ENCODE data around the gene WBP1L.
"Not testable (repeated sequence)": the region's sequence is repeated elsewhere in the genome, so short reads cannot be mapped to it uniquely, and the experiment has no call there.

Gene WBP1L

GRCh38 chr10:102834143-102834542 is 90.4 kb downstream of the WBP1L start:
- H3K4me2 ChIP-seq (ENCODE audit: low read depth, low read length, poor library complexity, severe bottlenecking), result no peak overlapping the region
- TF ChIP-seq, protein P1, sequence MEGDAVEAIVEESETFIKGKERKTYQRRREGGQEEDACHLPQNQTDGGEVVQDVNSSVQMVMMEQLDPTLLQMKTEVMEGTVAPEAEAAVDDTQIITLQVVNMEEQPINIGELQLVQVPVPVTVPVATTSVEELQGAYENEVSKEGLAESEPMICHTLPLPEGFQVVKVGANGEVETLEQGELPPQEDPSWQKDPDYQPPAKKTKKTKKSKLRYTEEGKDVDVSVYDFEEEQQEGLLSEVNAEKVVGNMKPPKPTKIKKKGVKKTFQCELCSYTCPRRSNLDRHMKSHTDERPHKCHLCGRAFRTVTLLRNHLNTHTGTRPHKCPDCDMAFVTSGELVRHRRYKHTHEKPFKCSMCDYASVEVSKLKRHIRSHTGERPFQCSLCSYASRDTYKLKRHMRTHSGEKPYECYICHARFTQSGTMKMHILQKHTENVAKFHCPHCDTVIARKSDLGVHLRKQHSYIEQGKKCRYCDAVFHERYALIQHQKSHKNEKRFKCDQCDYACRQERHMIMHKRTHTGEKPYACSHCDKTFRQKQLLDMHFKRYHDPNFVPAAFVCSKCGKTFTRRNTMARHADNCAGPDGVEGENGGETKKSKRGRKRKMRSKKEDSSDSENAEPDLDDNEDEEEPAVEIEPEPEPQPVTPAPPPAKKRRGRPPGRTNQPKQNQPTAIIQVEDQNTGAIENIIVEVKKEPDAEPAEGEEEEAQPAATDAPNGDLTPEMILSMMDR (IDR thresholded peaks at IDR 0.05; ENCODE audit: insufficient read depth, low read length, poor library complexity, severe bottlenecking), result no peak
- no peak for TF ChIP-seq EZH2phosphoT487 (conservative IDR thresholded peaks at IDR 0.05; ENCODE audit: low read length)

GRCh38 chr10:102835007-102835482 is 91.3 kb downstream of the WBP1L start:
- Histone ChIP-seq H3K9me2 (replicated peaks; ENCODE audit: insufficient read depth, low read length) (no peaks in the 10 kb centered on the region), H3K9ac (ENCODE audit: low read length) (no peak overlapping the region), H3K9me3 (ENCODE audit: insufficient read depth, low read length) (no peaks in the 10 kb centered on the region), H3K27ac (ENCODE audit: low read depth, low read length) (no peak overlapping the region), H3K79me2 (ENCODE audit: insufficient read depth, low read length) (no peaks in the 10 kb centered on the region), H2AFZ (ENCODE audit: low read depth, low read length, severe bottlenecking) (no peak overlapping the region), H3K4me2 (ENCODE audit: low read depth, low read length, poor library complexity, severe bottlenecking) (no peak overlapping the region), H3K27me3 (ENCODE audit: low read length) (no peaks in the 10 kb centered on the region), H4K20me1 (ENCODE audit: low read depth, low read length) (no peaks in the 10 kb centered on the region), H3F3A (ENCODE audit: insufficient read depth) (no peaks in the 10 kb centered on the region), H3K36me3 (ENCODE audit: low read length) (no peaks in the 10 kb centered on the region), H3K4me3 (ENCODE audit: insufficient read depth, low read length, poor library complexity, severe bottlenecking) (no peak overlapping the region)
- TF ChIP-seq, protein P1 (IDR thresholded peaks at IDR 0.05; ENCODE audit: insufficient read depth, low read length, poor library complexity, severe bottlenecking), result peak; percentile 65
- TF ChIP-seq EZH2phosphoT487 (conservative IDR thresholded peaks at IDR 0.05; ENCODE audit: low read length), result no peak

More at GRCh38 chr10:102834143-102834542, 90.4 kb downstream of the WBP1L start:
- no peak overlapping the region for H3K27ac ChIP-seq (ENCODE audit: low read depth, low read length)
- no peaks in the 10 kb centered on the region for H3K79me2 ChIP-seq (ENCODE audit: insufficient read depth, low read length)
- no peak overlapping the region for H3K9ac ChIP-seq (ENCODE audit: low read length)
- no peaks in the 10 kb centered on the region for H3K27me3 ChIP-seq (ENCODE audit: low read length)
- no peaks in the 10 kb centered on the region for H3K36me3 ChIP-seq (ENCODE audit: low read length)
- H3F3A ChIP-seq (ENCODE audit: insufficient read depth), result no peaks in the 10 kb centered on the region
- no peaks in the 10 kb centered on the region for H4K20me1 ChIP-seq (ENCODE audit: low read depth, low read length)
- H3K9me3 ChIP-seq (ENCODE audit: insufficient read depth, low read length), result no peaks in the 10 kb centered on the region
- no peaks in the 10 kb centered on the region for H3K9me2 ChIP-seq (replicated peaks; ENCODE audit: insufficient read depth, low read length)
- H3K4me3 ChIP-seq (ENCODE audit: insufficient read depth, low read length, poor library complexity, severe bottlenecking), result no peak overlapping the region
- H2AFZ ChIP-seq (ENCODE audit: low read depth, low read length, severe bottlenecking), result no peak overlapping the region

DNA sequence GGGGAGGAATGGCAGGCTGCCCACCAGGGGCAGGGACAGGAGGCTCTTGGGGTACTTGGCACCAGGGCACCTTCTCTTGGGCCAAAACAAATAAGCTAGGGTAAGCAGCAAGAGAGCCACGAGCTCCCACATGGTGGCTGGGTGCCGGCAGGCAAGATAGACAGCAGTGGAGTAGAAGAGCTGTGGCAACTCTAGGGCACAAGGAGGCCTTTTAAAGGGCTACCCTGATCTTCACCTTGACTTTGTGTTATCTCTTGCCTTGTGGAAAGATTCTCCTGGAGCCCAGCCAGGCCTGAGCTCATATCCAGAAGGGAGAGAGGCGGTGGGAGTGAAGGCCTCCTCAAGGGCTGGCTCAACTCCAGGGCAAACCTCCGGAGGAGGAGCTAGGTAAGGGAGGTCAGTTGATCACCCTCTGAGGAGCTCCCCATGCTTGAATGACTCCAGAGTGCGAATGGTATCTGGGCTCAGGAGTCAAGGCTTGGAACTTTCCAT is 93.5 kb downstream of the WBP1L start, which contains the start of gene CYP17A1:
CYP17A1 (minus strand) TSS at position 184 of the 492 bp plus-strand sequence; CDS start at position 132, 52 bp downstream.
- Histone ChIP-seq H3K27ac (ENCODE audit: low read depth, low read length) (no peak within 1 kb of the TSS), H3K4me3 (ENCODE audit: insufficient read depth, low read length, poor library complexity, severe bottlenecking) (no peak within 1 kb of the TSS), H4K20me1 (ENCODE audit: low read depth, low read length) (no peaks in the 10 kb centered on the region), H3K4me2 (ENCODE audit: low read depth, low read length, poor library complexity, severe bottlenecking) (no peak within 1 kb of the TSS), H3K79me2 (ENCODE audit: insufficient read depth, low read length) (no peaks in the 10 kb centered on the region), H3K9ac (ENCODE audit: low read length) (no peak within 1 kb of the TSS), H3K9me3 (ENCODE audit: insufficient read depth, low read length) (no peaks in the 10 kb centered on the region), H3K36me3 (ENCODE audit: low read length) (no peaks in the 10 kb centered on the region), H3K9me2 (replicated peaks; ENCODE audit: insufficient read depth, low read length) (no peaks in the 10 kb centered on the region), H2AFZ (ENCODE audit: low read depth, low read length, severe bottlenecking) (no peak within 1 kb of the TSS), H3F3A (ENCODE audit: insufficient read depth) (no peaks in the 10 kb centered on the region), H3K27me3 (ENCODE audit: low read length) (no peaks in the 10 kb centered on the region)
- TF ChIP-seq, protein P1 (IDR thresholded peaks at IDR 0.05; ENCODE audit: insufficient read depth, low read length, poor library complexity, severe bottlenecking), result no peak
- TF ChIP-seq EZH2phosphoT487 (conservative IDR thresholded peaks at IDR 0.05; ENCODE audit: low read length), result no peak

DNA sequence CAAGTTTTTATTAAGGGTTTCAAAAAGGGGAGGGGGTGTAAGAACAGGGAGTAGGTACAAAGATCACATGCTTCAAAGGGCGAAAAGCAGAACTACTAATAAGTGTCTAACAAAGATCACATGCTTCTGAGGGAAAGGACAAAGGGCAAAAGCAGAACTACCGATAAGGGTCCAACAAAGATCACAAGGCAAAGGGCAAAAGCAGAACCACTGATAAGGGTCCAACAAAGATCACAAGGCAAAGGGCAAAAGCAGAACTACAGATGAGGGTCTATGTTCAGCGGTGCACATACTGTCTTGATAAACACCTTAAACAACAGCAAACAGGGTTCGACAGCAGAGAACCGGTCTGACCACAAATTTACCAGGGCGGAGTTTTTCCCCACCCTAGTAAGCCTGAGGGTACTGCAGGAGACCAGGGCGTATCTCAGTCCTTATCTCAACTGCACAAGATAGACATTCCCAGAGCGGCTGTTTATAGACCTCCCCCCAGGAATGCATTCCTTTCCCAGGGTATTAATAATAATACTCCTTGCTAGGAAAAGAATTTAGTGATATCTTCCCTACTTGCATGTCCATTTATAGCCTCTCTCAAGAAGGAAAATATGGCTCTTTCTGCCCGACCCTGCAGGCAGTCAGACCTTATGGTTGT is 94.7 kb downstream of the WBP1L start:
- not testable (repeated sequence) for H3K36me3 ChIP-seq (ENCODE audit: low read length); H3K9me3 ChIP-seq (ENCODE audit: insufficient read depth, low read length); H3K9me2 ChIP-seq (replicated peaks; ENCODE audit: insufficient read depth, low read length); H3F3A ChIP-seq (ENCODE audit: insufficient read depth); H3K27ac ChIP-seq (ENCODE audit: low read depth, low read length); H3K27me3 ChIP-seq (ENCODE audit: low read length); H3K79me2 ChIP-seq (ENCODE audit: insufficient read depth, low read length); H3K4me2 ChIP-seq (ENCODE audit: low read depth, low read length, poor library complexity, severe bottlenecking); H3K4me3 ChIP-seq (ENCODE audit: insufficient read depth, low read length, poor library complexity, severe bottlenecking); H3K9ac ChIP-seq (ENCODE audit: low read length); H2AFZ ChIP-seq (ENCODE audit: low read depth, low read length, severe bottlenecking); H4K20me1 ChIP-seq (ENCODE audit: low read depth, low read length)

All from SU-DHL-6 (cell line).